GM18951 (cell line): ENCODE measurements around the gene CHCHD10.

Source experiments
- POLR2A ChIP-seq: IDR thresholded peaks from 4 replicates; pipeline ENCODE4 v1.6.1; 2011; ENCODE audit warnings: mild to moderate bottlenecking; ENCODE audit not compliant: insufficient read length, insufficient read depth; ENCODE audit errors: extremely low read depth
- in situ Hi-C: fragments of 300-500 bp; cut with MboI; formaldehyde crosslinking; loops from one replicate; pipeline ENCODE4 v1.12.0; 2022; ENCODE audit warnings: low sequenced_read_pairs, mixed read lengths, inconsistent platforms; ENCODE audit not compliant: unreplicated experiment

CHCHD10 gene

DNA sequence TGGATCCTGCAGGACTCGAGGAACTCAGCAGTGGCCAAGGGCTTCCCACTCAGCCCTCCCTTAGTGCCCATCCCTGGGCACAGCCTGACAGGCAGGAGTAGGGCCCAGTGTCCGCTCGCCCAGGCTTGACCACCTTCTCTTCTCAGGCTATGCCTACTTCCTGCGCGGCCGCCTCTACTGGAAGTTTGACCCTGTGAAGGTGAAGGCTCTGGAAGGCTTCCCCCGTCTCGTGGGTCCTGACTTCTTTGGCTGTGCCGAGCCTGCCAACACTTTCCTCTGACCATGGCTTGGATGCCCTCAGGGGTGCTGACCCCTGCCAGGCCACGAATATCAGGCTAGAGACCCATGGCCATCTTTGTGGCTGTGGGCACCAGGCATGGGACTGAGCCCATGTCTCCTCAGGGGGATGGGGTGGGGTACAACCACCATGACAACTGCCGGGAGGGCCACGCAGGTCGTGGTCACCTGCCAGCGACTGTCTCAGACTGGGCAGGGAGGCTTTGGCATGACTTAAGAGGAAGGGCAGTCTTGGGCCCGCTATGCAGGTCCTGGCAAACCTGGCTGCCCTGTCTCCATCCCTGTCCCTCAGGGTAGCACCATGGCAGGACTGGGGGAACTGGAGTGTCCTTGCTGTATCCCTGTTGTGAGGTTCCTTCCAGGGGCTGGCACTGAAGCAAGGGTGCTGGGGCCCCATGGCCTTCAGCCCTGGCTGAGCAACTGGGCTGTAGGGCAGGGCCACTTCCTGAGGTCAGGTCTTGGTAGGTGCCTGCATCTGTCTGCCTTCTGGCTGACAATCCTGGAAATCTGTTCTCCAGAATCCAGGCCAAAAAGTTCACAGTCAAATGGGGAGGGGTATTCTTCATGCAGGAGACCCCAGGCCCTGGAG is 15.7 kb upstream of the CHCHD10 start:
- no peak for TF ChIP-seq POLR2A
- in situ Hi-C loops = no loop called here

DNA sequence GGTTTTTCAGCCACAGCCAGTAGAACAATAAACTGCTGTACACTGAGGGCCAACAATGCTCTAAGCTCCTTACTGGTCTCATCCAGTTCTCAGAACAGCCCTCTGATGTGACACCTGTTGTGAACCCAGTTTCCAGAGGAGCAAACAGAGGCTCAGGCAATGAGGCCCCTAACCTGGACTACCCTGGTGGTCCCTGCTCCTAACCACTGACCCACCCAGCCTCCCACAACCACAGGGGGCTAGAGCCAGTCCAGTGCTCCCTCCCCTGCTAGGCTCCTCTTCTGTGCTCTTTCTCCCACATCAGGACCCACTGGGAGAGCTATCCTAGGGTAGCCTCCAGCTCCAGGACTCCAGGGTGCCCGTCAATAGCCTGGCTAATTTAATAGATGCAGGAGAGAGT is 14.9 kb upstream of the CHCHD10 start:
- in situ Hi-C loops = no loop called here

DNA sequence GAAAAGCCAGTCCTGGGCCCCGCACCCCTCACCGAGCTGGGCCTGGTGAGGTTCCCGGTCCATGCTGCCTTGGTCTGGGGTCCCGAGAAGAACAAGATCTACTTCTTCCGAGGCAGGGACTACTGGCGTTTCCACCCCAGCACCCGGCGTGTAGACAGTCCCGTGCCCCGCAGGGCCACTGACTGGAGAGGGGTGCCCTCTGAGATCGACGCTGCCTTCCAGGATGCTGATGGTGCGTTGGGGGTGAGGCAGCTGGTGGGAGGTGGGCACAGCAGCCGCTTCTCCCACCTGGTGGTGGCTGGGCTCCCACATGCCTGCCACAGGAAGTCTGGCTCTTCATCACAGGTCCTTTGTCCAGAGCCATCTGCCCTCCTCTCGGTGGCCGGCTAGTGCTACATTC is 14.5 kb upstream of the CHCHD10 start:
- no peak for TF ChIP-seq POLR2A
- in situ Hi-C loops = no loop called here

More for the DNA sequence above, 14.9 kb upstream of the CHCHD10 start:
- no peak for TF ChIP-seq POLR2A

DNA sequence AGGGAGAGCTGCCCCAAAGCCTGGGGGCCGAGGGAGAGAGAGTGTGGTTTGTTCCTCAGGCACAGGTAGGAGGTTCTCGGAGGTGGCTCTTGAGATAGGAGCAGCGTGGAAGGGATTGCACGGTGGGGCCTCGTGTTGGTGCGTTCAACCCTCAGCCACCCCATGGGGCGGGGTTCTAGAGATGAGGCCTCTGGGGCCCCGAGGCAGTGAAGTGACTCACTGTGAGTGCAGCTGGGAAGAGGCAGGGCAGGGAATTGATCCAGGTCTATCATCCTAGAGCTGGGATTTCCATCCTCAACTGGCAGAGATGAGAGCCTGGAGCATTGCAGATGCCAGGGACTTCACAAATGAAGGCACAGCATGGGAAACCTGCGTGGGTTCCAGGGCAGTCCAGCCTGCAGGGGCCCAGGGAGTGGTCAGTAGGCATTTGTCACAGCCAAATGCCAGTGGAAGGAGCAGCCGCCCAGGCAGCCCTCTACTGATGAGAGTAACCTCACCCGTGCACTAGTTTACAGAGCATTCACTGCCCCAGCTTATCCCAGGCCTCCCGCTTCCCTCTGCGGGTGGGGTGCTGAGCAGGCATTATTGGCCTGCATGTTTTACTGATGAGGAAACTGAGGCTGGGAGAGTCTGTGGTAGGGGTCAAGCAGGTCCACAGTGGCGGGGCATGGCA is 13.9 kb upstream of the CHCHD10 start:
- no peak for TF ChIP-seq POLR2A
- in situ Hi-C loops = no loop called here

DNA sequence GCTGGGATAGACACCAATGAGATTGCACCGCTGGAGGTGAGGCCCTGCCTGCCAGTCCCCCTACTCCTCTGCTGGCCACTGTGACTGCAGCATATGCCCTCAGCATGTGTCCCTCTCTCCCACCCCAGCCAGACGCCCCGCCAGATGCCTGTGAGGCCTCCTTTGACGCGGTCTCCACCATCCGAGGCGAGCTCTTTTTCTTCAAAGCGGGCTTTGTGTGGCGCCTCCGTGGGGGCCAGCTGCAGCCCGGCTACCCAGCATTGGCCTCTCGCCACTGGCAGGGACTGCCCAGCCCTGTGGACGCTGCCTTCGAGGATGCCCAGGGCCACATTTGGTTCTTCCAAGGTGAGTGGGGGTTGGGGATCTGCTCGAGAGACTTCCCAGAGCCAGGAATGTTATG is 13.3 kb upstream of the CHCHD10 start:
- TF ChIP-seq POLR2A = no peak
- in situ Hi-C loops = no loop called here

DNA sequence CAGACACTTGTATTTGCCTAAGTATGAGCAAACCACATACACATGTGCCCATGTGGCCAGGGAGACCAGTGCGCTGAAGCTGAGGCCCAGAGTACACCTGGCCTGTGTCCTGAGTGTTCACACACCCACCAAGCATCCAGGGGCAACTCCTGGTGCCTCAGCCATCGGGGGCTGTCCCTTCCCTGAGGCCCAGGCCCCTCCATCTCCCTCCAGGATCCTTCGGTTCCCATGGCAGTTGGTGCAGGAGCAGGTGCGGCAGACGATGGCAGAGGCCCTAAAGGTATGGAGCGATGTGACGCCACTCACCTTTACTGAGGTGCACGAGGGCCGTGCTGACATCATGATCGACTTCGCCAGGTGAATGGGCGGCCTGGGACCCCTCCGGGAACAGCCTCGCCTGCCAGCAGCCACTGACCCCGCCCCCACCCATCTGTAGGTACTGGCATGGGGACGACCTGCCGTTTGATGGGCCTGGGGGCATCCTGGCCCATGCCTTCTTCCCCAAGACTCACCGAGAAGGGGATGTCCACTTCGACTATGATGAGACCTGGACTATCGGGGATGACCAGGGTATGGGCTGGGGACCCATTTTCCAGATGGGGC is 12.5 kb upstream of the CHCHD10 start:
- in situ Hi-C loops = no loop called here
- TF ChIP-seq POLR2A = no peak

DNA sequence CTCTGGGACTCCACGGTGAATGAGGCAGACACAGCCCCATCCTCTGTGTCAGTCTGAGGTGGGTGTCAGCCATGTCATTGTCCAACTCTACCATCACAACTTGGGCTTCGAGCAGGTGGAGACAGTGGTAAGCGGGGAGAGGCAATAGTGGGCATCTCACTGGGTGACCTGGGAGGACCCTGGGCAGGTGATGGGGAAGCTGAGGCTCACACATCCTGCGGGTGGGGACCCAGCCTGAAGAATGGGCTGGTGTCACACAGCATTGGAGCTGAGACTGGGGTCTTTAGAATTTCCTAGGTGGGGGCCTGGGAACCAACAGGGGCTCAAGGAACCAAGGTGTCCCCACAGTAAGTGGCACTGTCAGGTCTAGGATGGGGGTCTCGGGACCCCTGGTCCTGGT is 12.0 kb upstream of the CHCHD10 start:
- in situ Hi-C loops = loop anchor here (10.0 kb wide), 1 partner anchor 55 kb away; the partner anchor contains the start of gene DERL3
- no peak for TF ChIP-seq POLR2A

DNA sequence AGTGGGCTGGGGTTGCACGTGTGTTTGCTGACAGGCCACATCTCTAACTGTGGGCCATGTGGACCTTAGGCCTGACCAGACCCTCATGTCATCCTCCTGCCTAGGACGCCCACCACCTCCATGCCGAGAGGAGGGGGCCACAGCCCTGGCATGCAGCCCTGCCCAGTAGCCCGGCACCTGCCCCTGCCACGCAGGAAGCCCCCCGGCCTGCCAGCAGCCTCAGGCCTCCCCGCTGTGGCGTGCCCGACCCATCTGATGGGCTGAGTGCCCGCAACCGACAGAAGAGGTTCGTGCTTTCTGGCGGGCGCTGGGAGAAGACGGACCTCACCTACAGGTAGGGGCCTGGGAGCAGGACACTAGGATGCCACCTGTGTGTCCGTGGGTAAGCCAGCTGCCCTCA is 11.3 kb upstream of the CHCHD10 start:
- in situ Hi-C loops = loop anchor here (10.0 kb wide), 1 partner anchor 56 kb away; the partner anchor contains the start of gene DERL3
- no peak for TF ChIP-seq POLR2A

DNA sequence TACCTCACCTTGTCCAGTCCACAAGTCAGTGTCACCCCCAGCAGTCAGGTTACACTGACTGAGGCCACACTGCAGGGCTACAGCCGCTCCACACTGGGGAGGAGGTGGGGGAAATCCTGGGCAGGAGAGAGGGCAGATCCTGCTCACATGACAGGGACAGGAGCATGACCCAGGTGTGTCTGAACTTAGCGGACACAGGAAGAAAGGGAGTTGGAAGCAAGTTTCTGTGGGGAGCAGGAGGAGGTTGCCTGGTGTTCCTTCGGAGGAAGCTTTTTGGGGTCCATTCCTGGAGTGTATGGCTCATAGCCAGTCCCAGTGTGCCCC is 10.8 kb upstream of the CHCHD10 start:
- in situ Hi-C loops = loop anchor here (10.0 kb wide), 1 partner anchor 56 kb away; the partner anchor contains the start of gene DERL3

DNA sequence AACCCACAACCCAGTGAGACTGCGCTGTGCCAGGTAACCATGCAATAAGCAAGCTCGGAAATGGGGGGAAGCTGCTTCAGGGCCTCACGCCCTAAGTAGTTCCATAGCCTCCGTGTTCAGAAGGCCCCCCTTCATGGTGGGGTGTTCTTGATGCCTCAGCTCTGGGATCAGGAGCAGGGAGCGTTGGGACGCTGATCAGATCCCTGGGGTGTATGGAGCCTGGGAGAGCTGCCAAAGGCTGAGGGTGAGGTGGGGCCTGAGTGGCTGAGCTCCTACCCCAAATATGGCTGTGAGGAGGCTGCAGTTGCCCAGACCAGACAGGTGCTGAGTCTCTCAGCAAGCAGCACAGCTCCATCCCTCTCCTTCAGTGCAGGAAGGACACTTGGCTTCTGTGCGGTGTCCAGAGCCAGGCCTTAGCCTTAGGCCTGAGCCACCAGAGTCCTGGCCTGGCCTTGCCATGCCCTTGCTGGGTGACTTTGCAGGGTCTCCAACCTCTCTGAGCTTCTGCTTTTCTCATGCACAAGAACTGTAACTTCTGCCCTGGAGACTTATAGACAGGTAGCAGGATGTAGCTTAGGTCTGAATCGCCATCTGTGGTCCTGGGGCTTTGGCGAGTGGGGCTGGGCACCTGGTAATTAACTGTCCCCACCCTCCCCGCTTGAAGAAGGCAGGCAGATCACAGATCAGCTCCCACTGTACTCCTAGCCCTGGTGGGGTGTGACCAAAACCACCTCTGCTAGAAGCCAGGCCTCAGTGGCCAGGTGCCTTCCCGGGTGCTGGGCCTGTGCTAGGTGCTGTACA is 10.2 kb upstream of the CHCHD10 start:
- in situ Hi-C loops = loop anchor here (10.0 kb wide), 1 partner anchor 57 kb away; the partner anchor contains the start of gene DERL3
- TF ChIP-seq POLR2A = no peak

More for the DNA sequence above, 10.8 kb upstream of the CHCHD10 start:
- TF ChIP-seq POLR2A = no peak

DNA sequence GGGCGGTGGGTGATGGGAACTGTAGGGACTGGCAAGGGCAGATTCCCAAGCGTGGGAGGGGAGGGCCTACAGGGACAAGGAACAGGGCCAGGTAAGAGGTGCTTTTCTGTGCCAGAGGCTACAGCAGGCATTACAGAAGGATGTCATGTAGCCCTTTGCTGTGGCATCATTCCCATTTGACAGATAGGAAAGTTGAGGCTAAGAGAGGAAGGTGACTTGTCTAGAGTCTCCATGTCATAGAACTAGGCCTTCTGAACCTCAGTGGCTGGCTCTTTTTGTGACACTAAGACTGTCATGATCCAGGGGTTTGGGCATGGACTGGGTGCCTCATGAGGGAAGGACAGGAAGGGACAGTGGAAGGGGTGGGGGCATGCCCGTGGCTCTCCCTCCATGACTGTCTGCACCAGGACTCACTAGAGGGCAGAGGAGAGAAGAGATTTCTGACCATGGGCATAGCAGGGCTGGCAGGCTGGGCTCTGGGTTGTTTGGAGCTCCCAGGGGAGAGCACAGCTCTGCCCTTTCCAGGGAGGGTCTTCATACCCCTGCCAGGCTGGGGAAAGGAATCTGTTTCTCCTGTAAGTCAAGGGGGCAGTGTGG is 8.1 kb upstream of the CHCHD10 start:
- in situ Hi-C loops = loop anchor here (10.0 kb wide), 1 partner anchor 59 kb away; the partner anchor contains the start of gene DERL3
- TF ChIP-seq POLR2A = no peak

DNA sequence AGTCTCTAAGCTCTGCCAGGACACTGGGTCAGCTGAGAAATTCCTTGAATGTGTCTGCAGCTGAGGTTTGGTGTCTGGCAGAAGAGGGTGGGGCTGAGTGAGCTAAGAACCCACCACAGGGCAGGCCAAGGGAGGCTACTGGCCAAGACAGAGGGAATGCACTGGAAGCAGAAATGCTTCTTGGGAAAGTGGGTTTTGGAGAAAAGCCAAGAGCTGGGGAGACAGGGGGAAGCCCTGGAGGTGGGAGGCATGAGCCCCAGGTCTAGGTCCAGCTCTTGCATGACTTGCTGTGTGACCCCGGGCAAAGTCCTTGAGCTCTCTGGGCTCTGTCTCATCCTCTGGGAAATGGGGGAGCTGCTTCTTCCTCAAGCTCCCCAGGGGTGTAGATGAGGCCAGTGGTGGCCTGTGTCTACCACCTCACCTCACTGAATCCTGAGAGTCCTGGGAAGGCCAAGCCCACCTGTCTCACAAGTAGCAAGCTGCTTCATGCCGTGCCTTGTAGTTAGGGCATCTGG is 7.2 kb upstream of the CHCHD10 start:
- in situ Hi-C loops = loop anchor here (10.0 kb wide), 1 partner anchor 60 kb away; the partner anchor contains the start of gene DERL3
- TF ChIP-seq POLR2A = no peak
